ENCODE measurements around the gene DDX1. TPM values are rescaled to one million over a fixed set of nuclear protein-coding genes. Genes with fewer than 3 reads are reported as not detected.
"Not testable (repeated sequence)": the region's sequence is repeated elsewhere in the genome, so short reads cannot be mapped to it uniquely, and the experiment has no call there.

DDX1 gene
- total and polyA plus RNA-seq, 2 donors (not counting 1 experiment from before 2014, with no cell fraction given) = 54.3 to 176 TPM

- no peaks in the 10 kb centered on the region for H3K27me3 ChIP-seq (ENCODE audit: control insufficient read depth, insufficient read depth, low read length)
- H3K9me3 ChIP-seq (ENCODE audit: control insufficient read depth, insufficient read depth, low read depth, low read length) = no peaks in the 10 kb centered on the region
- H3K4me2 ChIP-seq (ENCODE audit: extremely low read depth, insufficient read depth, low read length) = no peak overlapping the region
- no peak overlapping the region for H3K4me3 ChIP-seq (replicated peaks in 1 of 4; ENCODE audit: control extremely low read depth in 1 of 4, insufficient read depth in 1 of 4, low read depth in 3 of 4, low read length in 4 of 4)
- TF ChIP-seq, protein P1, sequence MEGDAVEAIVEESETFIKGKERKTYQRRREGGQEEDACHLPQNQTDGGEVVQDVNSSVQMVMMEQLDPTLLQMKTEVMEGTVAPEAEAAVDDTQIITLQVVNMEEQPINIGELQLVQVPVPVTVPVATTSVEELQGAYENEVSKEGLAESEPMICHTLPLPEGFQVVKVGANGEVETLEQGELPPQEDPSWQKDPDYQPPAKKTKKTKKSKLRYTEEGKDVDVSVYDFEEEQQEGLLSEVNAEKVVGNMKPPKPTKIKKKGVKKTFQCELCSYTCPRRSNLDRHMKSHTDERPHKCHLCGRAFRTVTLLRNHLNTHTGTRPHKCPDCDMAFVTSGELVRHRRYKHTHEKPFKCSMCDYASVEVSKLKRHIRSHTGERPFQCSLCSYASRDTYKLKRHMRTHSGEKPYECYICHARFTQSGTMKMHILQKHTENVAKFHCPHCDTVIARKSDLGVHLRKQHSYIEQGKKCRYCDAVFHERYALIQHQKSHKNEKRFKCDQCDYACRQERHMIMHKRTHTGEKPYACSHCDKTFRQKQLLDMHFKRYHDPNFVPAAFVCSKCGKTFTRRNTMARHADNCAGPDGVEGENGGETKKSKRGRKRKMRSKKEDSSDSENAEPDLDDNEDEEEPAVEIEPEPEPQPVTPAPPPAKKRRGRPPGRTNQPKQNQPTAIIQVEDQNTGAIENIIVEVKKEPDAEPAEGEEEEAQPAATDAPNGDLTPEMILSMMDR (conservative IDR thresholded peaks at IDR 0.05 in 1 of 2, IDR thresholded peaks at IDR 0.05 in 1 of 2; ENCODE audit: low read depth in 1 of 2, low read length in 2 of 2) = no peak
- TF ChIP-seq EZH2 (IDR thresholded peaks at IDR 0.05; ENCODE audit: low read length, missing control alignments) = no peak
- H3K27ac ChIP-seq (ENCODE audit: insufficient read depth, low read length) = no peak overlapping the region
- DNase-seq (ENCODE audit: low read depth in 2 of 2) = no peak
- H3K79me2 ChIP-seq (ENCODE audit: control insufficient read depth, insufficient read depth, low read length) = no peaks in the 10 kb centered on the region
- H4K20me1 ChIP-seq (ENCODE audit: control insufficient read depth, extremely low read depth, insufficient read depth, low read length) = no peaks in the 10 kb centered on the region
- peaks cover 11% of the 10 kb centered on the region for H3K36me3 ChIP-seq (ENCODE audit: control insufficient read depth, insufficient read depth, low read length)
- no peak overlapping the region for H3K9ac ChIP-seq (ENCODE audit: insufficient read depth, low read length)
- no peaks in the 10 kb centered on the region for H3K4me1 ChIP-seq (ENCODE audit: control insufficient read depth, extremely low read depth, insufficient read depth, low read length)
- H2AFZ ChIP-seq (ENCODE audit: low read length) = no peak overlapping the region
Observed at GRCh38 chr2:15609341-15610042, 17.8 kb downstream of the DDX1 start.

DNA sequence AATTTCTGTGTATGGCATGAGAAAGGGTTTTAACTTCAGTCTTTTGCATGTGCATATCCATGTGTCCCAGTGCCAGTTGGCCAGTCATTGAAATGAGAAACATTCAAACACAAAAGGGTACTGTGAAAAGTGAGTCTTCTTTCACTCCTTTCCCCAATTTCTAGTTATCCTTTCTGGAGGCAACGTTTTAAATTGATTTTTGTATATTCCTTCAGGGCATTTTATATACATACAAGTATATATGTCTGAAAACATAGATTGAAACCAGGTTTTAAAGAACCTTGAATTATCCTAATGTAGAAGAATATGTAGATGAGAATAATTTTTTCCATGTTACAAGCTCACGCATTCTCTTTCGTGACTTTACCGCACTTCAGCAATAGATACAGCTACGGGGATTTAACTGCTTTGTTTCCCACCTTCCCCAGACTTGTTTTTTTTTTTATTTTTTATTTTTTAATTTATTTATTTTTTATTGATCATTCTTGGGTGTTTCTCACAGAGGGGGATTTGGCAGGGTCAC lies 18.8 kb downstream of the DDX1 start:
- Histone ChIP-seq H3K36me3 (ENCODE audit: control insufficient read depth, insufficient read depth, low read length) (peaks cover 3% of the 10 kb centered on the region), H2AFZ (ENCODE audit: low read length) (no peak overlapping the region), H3K27me3 (ENCODE audit: control insufficient read depth, insufficient read depth, low read length) (no peaks in the 10 kb centered on the region), H3K27ac (ENCODE audit: insufficient read depth, low read length) (no peak overlapping the region), H3K9me3 (ENCODE audit: control insufficient read depth, insufficient read depth, low read depth, low read length) (no peaks in the 10 kb centered on the region), H3K79me2 (ENCODE audit: control insufficient read depth, insufficient read depth, low read length) (no peaks in the 10 kb centered on the region), H3K4me1 (ENCODE audit: control insufficient read depth, extremely low read depth, insufficient read depth, low read length) (no peaks in the 10 kb centered on the region), H3K4me2 (ENCODE audit: extremely low read depth, insufficient read depth, low read length) (no peak overlapping the region), H3K9ac (ENCODE audit: insufficient read depth, low read length) (no peak overlapping the region), H4K20me1 (ENCODE audit: control insufficient read depth, extremely low read depth, insufficient read depth, low read length) (no peaks in the 10 kb centered on the region), H3K4me3 (replicated peaks in 1 of 4; ENCODE audit: control extremely low read depth in 1 of 4, insufficient read depth in 1 of 4, low read depth in 3 of 4, low read length in 4 of 4) (no peak overlapping the region)
- no peak for DNase-seq (ENCODE audit: low read depth in 2 of 2)
- TF ChIP-seq EZH2 (IDR thresholded peaks at IDR 0.05; ENCODE audit: low read length, missing control alignments) = no peak

GRCh38 chr2:15612101-15612500 lies 20.4 kb downstream of the DDX1 start:
- not testable (repeated sequence) for H2AFZ ChIP-seq (ENCODE audit: low read length); DNase-seq (ENCODE audit: low read depth in 2 of 2); H3K27ac ChIP-seq (ENCODE audit: insufficient read depth, low read length); H3K9ac ChIP-seq (ENCODE audit: insufficient read depth, low read length); H3K4me1 ChIP-seq (ENCODE audit: control insufficient read depth, extremely low read depth, insufficient read depth, low read length); H3K4me3 ChIP-seq (replicated peaks in 1 of 4; ENCODE audit: control extremely low read depth in 1 of 4, insufficient read depth in 1 of 4, low read depth in 3 of 4, low read length in 4 of 4); H3K79me2 ChIP-seq (ENCODE audit: control insufficient read depth, insufficient read depth, low read length); H3K4me2 ChIP-seq (ENCODE audit: extremely low read depth, insufficient read depth, low read length); H4K20me1 ChIP-seq (ENCODE audit: control insufficient read depth, extremely low read depth, insufficient read depth, low read length); H3K27me3 ChIP-seq (ENCODE audit: control insufficient read depth, insufficient read depth, low read length); H3K9me3 ChIP-seq (ENCODE audit: control insufficient read depth, insufficient read depth, low read depth, low read length); H3K36me3 ChIP-seq (ENCODE audit: control insufficient read depth, insufficient read depth, low read length)

DNA sequence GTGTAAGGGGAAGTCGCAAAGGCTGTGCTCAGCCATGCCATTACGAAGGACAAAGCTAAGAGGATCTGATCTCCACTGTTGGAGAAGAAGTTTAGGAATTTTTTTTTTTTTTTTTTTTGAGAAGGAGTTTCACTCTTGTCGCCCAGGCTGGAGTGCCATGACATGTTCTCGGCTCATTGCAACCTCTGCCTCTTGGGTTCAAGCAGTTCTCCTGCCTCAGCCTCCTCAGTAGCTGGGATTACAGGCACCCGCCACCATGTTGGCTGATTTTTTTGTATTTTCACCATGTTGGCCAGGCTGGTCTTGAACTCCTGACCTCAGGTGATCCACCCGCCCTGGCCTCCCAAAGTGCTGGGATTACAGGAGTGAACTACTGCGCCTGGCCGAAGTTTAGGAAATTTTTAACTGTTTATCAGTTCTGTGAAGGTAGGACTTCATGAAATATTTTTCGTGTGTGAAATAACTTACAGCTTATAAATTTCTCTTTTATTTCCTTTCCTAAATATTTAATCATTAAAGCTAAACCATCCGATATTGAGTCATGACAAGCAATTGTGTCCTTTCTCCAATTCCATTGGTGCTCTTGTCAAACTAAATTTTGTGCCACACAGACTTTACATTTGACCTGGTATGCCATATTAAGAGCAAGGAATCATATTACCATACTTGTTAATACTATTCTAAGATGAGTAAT lies 22.2 kb downstream of the DDX1 start:
- H3K27me3 ChIP-seq (ENCODE audit: control insufficient read depth, insufficient read depth, low read length) = no peaks in the 10 kb centered on the region
- TF ChIP-seq, protein P1 (conservative IDR thresholded peaks at IDR 0.05 in 1 of 2, IDR thresholded peaks at IDR 0.05 in 1 of 2; ENCODE audit: low read depth in 1 of 2, low read length in 2 of 2) = no peak
- no peak for TF ChIP-seq EZH2 (IDR thresholded peaks at IDR 0.05; ENCODE audit: low read length, missing control alignments)
- no peak overlapping the region for H3K4me2 ChIP-seq (ENCODE audit: extremely low read depth, insufficient read depth, low read length)
- no peak overlapping the region for H3K9ac ChIP-seq (ENCODE audit: insufficient read depth, low read length)
- no peaks in the 10 kb centered on the region for H4K20me1 ChIP-seq (ENCODE audit: control insufficient read depth, extremely low read depth, insufficient read depth, low read length)
- H3K36me3 ChIP-seq (ENCODE audit: control insufficient read depth, insufficient read depth, low read length) = peaks cover 9% of the 10 kb centered on the region
- no peaks in the 10 kb centered on the region for H3K9me3 ChIP-seq (ENCODE audit: control insufficient read depth, insufficient read depth, low read depth, low read length)
- H3K4me1 ChIP-seq (ENCODE audit: control insufficient read depth, extremely low read depth, insufficient read depth, low read length) = no peaks in the 10 kb centered on the region
- DNase-seq (ENCODE audit: low read depth in 2 of 2) = no peak
- no peaks in the 10 kb centered on the region for H3K79me2 ChIP-seq (ENCODE audit: control insufficient read depth, insufficient read depth, low read length)
- no peak overlapping the region for H2AFZ ChIP-seq (ENCODE audit: low read length)
- no peak overlapping the region for H3K27ac ChIP-seq (ENCODE audit: insufficient read depth, low read length)
- H3K4me3 ChIP-seq (replicated peaks in 1 of 4; ENCODE audit: control extremely low read depth in 1 of 4, insufficient read depth in 1 of 4, low read depth in 3 of 4, low read length in 4 of 4) = no peak overlapping the region
